PC-3 (cell line): Measurements from ENCODE around the gene GDPD1.

Source experiments
- EZH2 ChIP-seq: fragments of 300-600 bp; sonication (generic); IDR thresholded peaks from one replicate; pipeline ENCODE4 v1.6.1; 2017; ENCODE audit warnings: antibody characterized with exemption, mild to moderate bottlenecking, low read length; ENCODE audit not compliant: unreplicated experiment
- TF ChIP-seq, protein P1 (sequence below): fragments of 300-600 bp; sonication (generic); conservative IDR thresholded peaks from 2 replicates; pipeline ENCODE4 v1.5.1; 2017; ENCODE audit warnings: antibody characterized with exemption, low read depth, mild to moderate bottlenecking, low read length

DNA sequence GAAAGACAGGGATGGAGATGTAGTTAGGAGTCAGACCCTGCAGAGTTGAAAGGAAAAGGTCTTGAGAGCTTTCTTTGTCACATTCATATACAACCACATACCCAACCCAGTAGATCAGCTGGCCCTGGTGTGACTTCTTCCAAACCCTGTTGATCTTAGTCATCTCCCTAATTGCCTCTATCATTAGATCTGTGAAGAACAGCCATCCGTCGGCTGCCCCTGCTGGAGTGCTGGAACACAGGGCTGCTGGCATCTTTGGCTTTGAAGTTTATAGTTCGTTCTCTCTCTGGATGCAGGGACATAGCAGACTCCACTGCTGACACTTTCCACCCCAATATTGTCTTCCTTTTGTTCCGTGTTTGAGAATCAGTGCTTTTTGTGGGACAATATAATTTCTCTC is 20.9 kb upstream of the GDPD1 start:
- TF ChIP-seq, protein P1, sequence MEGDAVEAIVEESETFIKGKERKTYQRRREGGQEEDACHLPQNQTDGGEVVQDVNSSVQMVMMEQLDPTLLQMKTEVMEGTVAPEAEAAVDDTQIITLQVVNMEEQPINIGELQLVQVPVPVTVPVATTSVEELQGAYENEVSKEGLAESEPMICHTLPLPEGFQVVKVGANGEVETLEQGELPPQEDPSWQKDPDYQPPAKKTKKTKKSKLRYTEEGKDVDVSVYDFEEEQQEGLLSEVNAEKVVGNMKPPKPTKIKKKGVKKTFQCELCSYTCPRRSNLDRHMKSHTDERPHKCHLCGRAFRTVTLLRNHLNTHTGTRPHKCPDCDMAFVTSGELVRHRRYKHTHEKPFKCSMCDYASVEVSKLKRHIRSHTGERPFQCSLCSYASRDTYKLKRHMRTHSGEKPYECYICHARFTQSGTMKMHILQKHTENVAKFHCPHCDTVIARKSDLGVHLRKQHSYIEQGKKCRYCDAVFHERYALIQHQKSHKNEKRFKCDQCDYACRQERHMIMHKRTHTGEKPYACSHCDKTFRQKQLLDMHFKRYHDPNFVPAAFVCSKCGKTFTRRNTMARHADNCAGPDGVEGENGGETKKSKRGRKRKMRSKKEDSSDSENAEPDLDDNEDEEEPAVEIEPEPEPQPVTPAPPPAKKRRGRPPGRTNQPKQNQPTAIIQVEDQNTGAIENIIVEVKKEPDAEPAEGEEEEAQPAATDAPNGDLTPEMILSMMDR: no peak
- TF ChIP-seq EZH2: no peak
